ENCODE data around the gene MAL.

The MAL gene

GRCh38 chr2:95053543-95053942 lies 28.0 kb downstream of the MAL start:
- TF ChIP-seq FOXP2 (optimal IDR thresholded peaks at IDR 0.05; ENCODE audit: borderline replicate concordance, extremely low read depth, extremely low read length, insufficient read depth) (no peak), TAF1 (IDR thresholded peaks at IDR 0.05; ENCODE audit: borderline replicate concordance, insufficient read depth, low read length) (no peak), SIN3A (IDR thresholded peaks at IDR 0.05; ENCODE audit: borderline replicate concordance, insufficient read depth, low read length) (no peak), REST (IDR thresholded peaks at IDR 0.05; ENCODE audit: insufficient read depth in 1 of 2, low read depth in 2 of 2, low read length in 2 of 2) (no peak), POLR2AphosphoS5 (IDR thresholded peaks at IDR 0.05; ENCODE audit: low read depth, low read length) (no peak)

- TF ChIP-seq FOXP2 (optimal IDR thresholded peaks at IDR 0.05; ENCODE audit: borderline replicate concordance, extremely low read depth, extremely low read length, insufficient read depth), result no peak
- no peak for TF ChIP-seq POLR2AphosphoS5 (IDR thresholded peaks at IDR 0.05; ENCODE audit: low read depth, low read length)
- no peak for TF ChIP-seq TAF1 (IDR thresholded peaks at IDR 0.05; ENCODE audit: borderline replicate concordance, insufficient read depth, low read length)
- no peak for TF ChIP-seq REST (IDR thresholded peaks at IDR 0.05; ENCODE audit: insufficient read depth in 1 of 2, low read depth in 2 of 2, low read length in 2 of 2)
- no peak for TF ChIP-seq SIN3A (IDR thresholded peaks at IDR 0.05; ENCODE audit: borderline replicate concordance, insufficient read depth, low read length)
Measured at GRCh38 chr2:95054016-95054415, 28.5 kb downstream of the MAL start.

- TF ChIP-seq FOXP2 (optimal IDR thresholded peaks at IDR 0.05; ENCODE audit: borderline replicate concordance, extremely low read depth, extremely low read length, insufficient read depth), result no peak
- TF ChIP-seq REST (IDR thresholded peaks at IDR 0.05; ENCODE audit: insufficient read depth in 1 of 2, low read depth in 2 of 2, low read length in 2 of 2), result no peak
- no peak for TF ChIP-seq TAF1 (IDR thresholded peaks at IDR 0.05; ENCODE audit: borderline replicate concordance, insufficient read depth, low read length)
- TF ChIP-seq SIN3A (IDR thresholded peaks at IDR 0.05; ENCODE audit: borderline replicate concordance, insufficient read depth, low read length), result no peak
- TF ChIP-seq POLR2AphosphoS5 (IDR thresholded peaks at IDR 0.05; ENCODE audit: low read depth, low read length), result no peak
Measured at GRCh38 chr2:95055262-95055661, 29.8 kb downstream of the MAL start.

- TF ChIP-seq SIN3A (IDR thresholded peaks at IDR 0.05; ENCODE audit: borderline replicate concordance, insufficient read depth, low read length) (no peak), REST (IDR thresholded peaks at IDR 0.05; ENCODE audit: insufficient read depth in 1 of 2, low read depth in 2 of 2, low read length in 2 of 2) (no peak), FOXP2 (optimal IDR thresholded peaks at IDR 0.05; ENCODE audit: borderline replicate concordance, extremely low read depth, extremely low read length, insufficient read depth) (no peak), POLR2AphosphoS5 (IDR thresholded peaks at IDR 0.05; ENCODE audit: low read depth, low read length) (no peak), TAF1 (IDR thresholded peaks at IDR 0.05; ENCODE audit: borderline replicate concordance, insufficient read depth, low read length) (no peak)
Measured at GRCh38 chr2:95056044-95056443, 30.5 kb downstream of the MAL start.
